Fibroblast of lung (primary cell): ENCODE results near the gene TMEM203.

Experiments
- CTCF ChIP-seq, 2 donors: IDR thresholded peaks in 1 of 2; conservative IDR thresholded peaks in 1 of 2; 1 replicate in 1 of 2; 2 replicates in 1 of 2; pipeline ENCODE4 v1.5.1; 2011 to 2012; ENCODE audit warnings: low read length in 2 of 2, control low read depth in 1 of 2, inconsistent platforms in 1 of 2, low read depth in 1 of 2, mild to moderate bottlenecking in 1 of 2
- EZH2 ChIP-seq: IDR thresholded peaks from 2 replicates; pipeline ENCODE4 v1.5.1; 2012; ENCODE audit warnings: low read length, control low read depth, mild to moderate bottlenecking; ENCODE audit errors: missing control alignments

DNA sequence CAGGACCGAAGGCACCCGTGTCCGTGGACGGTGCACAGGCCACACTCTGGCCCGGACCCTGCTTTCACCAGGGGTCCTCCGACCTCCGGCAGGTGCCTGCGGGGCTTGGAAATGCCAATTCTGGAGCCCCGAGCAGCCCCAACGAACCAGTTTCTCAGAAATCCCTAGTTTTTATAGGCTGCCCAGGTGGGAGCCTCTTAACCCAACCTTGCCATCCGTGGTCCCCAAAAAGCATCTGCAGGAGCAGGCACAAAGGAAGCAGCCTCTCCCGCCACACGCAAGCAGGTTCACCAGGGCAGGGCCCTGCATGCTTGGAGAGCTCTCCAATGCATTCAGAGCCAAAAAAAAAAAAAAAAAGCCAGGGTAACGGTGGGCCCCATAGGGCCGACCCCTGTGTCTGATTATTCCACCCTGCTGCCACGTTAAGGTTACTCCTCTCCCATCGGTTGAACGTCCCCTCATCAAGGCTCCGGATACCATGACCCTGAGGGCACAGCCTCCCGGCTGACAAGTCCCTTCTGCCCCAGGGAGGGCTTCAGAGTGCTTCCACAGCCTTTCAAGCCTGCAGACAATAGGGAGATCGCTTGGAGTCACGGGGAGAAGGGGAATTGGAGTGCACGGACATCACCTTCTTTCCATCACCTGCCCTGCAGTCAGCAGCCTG is 4.1 kb downstream of the TMEM203 start:
- TF ChIP-seq CTCF (conservative IDR thresholded peaks at IDR 0.05 in 1 of 2, IDR thresholded peaks at IDR 0.05 in 1 of 2; ENCODE audit: low read depth in 1 of 2, low read length in 2 of 2) = no peak
- no peak for TF ChIP-seq EZH2
